Measurements from ENCODE around the gene BABAM2.

Gene BABAM2

DNA sequence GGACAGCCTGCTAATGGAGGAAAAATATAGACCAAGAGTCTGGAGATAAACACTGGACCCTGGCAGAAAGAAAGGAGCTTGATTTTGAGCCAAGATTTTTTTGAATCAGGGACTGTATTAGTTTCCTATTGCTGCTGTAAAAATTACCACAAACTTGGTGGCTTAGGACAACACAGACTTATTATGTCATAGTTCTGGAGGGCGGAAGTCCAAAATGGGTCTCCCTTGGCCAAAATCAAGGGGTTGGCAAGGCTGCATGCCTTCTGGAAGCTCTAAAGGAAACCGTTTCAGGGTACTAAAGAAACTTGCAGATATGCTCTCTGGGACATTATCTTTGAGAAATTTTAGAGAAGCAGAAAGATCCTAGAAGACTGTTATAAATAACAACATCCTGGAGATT lies 140.1 kb downstream of the BABAM2 start:
- no peak for DNase-seq (ENCODE audit: low read depth)

DNA sequence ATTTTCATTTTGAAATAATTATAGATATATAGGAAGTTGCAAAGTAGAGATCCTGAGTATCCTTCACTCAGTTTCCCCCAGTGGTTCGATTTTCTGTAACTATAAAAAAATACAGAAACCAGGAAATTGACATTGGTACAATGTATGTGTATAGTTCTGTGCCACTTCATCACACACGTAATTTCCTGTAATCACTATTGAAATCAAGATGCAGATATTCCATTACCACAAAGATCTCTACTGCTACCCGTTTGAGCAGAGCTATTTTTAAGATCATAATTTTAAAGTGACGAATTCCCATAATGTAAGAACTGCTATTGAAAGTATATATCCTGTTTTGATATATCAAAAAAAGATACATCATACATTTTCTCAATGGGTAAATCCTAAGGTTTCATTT lies 142.3 kb downstream of the BABAM2 start:
- no peak for DNase-seq (ENCODE audit: low read depth)

DNA sequence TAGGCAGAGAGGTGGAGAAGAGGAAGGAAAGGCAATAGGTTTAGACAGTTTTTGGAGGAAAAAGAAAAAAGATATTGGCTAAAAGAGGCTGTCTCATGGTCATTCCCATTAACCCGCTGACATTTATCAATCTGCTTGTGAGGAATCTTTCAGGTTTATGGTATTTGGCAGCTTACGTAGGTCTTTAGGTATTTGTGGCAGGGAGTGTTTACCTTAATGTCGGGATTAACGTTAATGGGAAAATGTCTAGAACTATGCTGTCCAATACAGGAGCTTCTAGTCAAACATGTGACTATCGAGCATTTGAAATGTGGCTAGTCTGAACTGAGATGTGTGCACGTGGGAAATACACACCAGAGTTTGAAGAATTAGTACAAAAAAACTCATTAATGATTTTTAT lies 144.2 kb downstream of the BABAM2 start:
- no peak for DNase-seq (ENCODE audit: low read depth)

DNA sequence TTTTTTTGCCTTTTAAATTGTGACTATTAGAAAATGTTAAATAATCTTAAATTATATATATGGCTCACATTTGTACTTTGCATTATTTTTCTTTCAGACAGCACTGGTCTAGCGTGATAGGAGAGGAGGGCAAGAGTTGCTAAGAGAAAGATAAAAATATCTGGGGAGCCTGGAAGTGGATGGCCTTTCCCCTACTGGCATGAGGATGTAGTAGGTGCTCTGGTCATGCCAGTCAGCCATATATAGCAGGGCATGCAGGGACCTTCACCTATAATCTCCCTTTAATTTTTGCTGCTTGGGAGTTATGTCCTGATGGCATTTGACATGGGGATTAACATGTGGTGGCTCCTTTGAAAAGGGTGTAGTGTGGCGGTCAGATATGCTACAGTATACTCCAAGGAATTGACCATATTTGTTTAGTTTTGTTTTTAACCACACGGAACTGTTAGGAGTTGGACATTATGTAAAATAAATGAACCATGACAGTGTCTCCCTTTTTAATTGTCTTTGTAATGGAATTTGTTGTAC lies 144.7 kb downstream of the BABAM2 start:
- DNase-seq (ENCODE audit: low read depth), result no peak

DNA sequence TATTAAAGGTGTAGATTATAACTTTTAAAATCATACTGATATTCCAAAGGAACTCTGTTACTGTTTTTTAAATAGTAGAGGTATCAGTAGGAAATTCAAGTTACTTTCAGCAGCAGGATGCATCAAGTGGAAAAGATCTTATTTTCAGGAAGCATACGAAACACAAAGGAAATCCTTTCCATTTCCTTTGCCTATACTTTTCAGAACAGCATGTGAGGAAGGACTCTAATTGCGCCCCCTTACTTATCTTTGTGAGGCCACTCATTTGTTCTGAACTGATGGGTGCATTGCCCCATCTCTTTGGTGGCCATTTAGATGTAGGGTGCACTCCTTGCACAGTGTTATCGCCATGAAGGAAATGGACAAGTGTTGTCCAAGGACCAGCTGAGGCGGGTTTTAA lies 145.3 kb downstream of the BABAM2 start:
- DNase-seq (ENCODE audit: low read depth), result no peak

DNA sequence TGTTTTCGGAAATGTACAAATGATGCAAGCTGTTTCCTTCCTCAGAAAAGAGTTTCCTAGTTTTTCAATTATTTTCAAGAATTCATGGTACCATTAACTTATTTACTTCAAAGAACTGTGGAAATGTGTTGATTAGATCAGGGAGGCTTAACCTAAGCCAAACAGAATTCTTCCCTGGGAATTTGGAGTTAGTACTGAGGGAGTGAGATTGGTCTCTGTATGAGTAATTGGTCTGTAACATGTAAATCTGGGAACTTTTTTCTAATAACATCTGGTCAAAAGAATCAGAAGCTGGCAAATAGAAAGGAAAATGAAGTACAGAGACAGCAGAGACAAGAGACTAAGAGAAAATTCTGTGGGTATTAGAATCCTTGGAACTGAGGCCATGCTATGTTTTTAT lies 145.8 kb downstream of the BABAM2 start:
- DNase-seq (ENCODE audit: low read depth), result no peak

DNA sequence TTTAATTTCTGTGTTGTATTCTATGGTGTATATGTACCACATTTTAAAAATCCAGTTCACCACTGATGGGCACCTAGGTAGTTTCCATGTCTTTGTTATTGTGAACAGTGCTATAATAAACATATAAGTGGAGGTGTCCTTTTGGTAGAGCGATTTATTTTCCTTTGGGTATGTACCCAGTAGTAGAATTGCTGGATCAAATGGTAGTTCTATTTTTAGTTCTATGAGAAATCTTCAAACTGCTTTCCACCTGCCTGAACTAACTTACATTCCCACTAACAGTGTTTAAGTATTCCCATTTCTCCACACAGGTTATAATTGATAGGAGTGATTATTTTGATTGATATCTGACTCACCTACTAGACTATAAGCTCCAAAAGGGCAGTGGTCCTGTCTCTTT lies 148.2 kb downstream of the BABAM2 start:
- no peak for DNase-seq (ENCODE audit: low read depth)

DNA sequence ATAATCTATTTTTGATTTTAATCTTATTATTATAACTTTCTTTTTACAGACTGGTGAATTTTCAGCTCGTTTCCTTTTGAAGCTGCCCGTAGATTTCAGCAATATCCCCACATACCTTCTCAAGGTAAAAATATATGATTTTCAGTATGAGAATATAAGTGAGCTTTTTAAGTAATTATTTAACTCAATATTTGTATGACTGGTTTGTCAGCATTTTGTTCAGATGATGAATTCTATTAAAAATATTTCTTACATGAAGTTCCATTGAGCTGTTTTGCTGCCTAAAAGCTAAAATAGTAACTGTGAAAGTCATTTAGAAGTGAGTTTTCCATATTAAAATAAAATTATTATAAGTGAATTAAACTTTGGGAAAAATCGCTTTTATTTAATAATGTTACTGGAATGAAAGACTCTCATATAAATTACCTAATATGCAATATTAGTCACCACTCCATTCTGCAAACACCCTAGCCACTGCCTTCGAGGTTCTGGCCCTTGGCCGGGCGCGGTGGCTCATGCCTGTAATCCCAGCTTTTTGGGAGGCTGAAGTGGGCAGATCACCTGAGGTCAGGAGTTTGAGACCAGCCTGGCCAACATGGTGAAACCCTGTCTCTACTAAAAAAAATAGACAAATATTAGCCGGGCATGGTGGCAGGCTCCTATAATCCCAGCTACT lies 155.3 kb downstream of the BABAM2 start:
- DNase-seq (ENCODE audit: low read depth), result no peak

DNA sequence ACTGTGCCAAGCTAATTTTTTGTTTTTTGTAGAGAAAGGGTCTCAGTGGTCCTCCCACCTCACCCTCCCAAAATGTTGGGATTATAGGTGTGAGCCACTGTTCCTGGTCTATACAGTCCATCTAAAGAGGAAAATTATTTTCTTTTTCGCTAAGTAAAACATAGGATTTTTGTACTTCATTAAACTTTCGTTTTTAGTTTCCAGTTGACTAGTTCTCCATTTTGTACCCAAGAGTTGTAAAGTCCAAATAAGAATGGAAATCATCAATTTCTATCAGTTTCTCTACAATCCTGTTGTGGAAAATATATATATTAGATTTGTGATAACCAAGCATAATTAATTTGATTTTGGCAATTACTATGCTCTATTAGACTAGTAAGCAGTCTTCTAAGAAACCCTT lies 156.4 kb downstream of the BABAM2 start:
- DNase-seq (ENCODE audit: low read depth), result no peak

DNA sequence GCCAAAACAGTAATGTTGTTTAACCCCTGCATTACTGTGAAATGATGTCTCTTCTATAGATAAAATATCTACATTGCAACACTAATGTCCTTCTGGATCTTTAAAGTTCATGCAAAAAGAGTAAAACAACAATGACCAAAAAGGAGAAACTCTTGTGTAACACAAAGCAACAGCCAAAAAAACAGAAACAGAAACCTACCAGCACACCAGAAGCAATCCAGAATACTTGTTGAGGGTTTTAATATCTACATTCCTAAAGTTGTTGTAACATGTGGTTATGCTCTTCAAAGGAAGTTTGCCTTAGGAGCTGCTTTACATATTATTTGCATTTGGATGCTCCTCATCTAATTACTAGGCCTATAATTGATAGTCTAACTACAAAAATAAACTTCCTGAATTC lies 157.2 kb downstream of the BABAM2 start:
- no peak for DNase-seq (ENCODE audit: low read depth)

DNA sequence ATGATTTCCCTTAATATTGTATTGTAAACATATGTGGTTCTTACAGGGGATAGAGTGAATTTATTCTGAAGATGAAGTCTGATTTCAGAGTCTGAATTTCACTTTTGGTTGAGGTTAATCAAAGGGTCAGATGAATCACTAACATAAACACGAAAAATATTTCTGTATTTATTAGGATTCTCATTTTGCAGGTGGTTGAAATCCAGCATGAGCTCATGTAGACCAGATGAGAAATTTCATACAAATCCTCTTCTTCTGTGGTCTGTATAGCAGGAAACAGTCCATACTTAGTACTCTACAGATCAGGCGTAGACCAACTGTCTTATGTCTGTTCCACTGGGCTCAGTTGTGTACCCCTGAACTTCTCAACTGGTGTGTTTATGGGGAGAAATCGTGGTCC lies 157.8 kb downstream of the BABAM2 start:
- DNase-seq (ENCODE audit: low read depth), result no peak

DNA sequence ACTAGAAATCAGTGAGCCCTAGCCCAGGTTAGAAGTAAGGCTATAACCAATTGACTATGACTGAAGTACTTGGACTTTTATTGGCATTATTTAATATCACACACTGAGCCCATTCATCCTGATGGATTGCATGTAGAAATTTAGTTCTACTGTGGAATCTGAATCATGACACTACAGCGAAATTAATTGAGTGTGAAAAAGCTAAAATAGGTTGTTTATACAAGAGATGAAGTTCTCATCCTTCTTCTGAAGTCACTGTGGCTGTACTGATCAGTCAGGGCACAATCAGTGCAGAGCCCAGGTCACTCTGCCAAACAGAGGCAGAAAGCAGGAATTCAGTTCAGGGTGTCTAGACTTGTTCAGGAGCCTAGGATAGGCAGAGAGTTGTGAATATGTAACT lies 158.9 kb downstream of the BABAM2 start:
- DNase-seq (ENCODE audit: low read depth), result no peak

DNA sequence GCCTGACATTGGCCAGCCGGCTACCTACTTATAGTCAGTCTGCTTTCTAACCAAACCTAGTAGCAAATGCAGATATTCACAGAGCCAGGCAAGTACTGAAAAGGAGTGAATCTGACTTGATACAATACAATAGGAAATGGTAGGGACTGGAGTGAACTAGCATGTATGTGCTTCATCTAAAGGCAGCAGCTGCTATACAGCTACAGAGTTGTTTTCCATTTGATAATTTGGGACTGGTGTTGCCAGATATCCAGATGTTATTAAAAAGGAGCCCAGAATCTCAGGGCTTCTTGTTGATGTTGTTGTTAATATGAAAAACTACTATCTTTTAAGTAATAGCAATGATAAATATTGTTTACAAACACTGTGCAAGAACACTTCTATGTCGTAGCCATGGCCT lies 159.4 kb downstream of the BABAM2 start:
- DNase-seq (ENCODE audit: low read depth), result no peak

DNA sequence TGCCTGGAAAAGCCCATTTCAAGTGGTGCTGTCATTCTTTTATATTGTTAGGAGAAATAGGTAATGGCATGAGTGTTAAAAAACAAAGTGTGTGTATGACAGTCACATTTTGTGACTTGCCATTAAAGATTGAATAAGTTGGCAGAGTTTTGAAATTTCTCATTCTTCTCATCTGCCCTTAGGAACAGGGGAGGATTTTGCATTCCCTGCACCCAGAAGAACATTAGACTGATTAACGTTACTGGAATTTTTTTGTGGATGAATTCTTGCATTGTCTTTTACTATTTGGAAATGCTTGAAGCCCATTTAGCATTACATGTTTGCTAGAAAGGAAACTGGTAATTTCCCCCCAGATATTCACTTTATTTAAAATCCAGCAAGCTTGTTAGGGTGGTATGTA lies 162.2 kb downstream of the BABAM2 start:
- DNase-seq (ENCODE audit: low read depth), result no peak

DNA sequence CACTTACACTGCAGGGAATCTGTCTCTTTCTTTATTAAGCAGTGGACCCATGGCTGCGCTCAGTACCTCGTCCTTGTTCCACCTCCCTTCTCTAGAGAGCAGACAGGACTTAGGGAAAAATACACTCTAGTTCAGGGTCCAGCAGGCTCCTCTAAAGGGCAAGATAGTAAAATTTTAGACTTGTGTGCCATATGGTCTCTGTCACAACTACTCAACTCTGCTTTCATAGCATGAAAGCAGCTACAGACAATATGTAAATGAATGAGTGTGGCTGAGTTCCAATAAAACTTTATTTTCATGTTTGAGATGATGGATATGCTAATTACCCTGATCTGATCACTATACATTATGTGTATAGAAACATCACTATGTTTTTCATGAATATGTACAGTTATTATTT lies 163.1 kb downstream of the BABAM2 start:
- DNase-seq (ENCODE audit: low read depth), result no peak

DNA sequence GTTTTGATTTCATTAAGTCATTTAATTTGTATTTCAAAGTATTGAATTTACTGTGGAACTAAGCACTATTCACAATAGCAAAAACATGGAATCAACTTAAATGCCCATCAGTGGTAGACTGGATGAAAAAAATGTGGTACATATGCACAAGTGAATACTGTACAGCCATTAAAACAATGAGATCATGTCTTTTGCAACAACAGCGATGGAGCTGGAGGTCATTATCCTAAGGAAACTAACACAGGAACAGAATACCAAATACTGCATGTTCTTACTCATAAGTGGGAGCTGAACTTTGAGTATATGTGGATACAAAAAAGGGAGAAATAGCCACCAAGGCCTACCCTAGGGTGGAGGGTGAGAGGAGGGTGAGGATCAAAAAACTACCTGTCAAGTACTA lies 164.4 kb downstream of the BABAM2 start:
- DNase-seq (ENCODE audit: low read depth), result no peak

DNA sequence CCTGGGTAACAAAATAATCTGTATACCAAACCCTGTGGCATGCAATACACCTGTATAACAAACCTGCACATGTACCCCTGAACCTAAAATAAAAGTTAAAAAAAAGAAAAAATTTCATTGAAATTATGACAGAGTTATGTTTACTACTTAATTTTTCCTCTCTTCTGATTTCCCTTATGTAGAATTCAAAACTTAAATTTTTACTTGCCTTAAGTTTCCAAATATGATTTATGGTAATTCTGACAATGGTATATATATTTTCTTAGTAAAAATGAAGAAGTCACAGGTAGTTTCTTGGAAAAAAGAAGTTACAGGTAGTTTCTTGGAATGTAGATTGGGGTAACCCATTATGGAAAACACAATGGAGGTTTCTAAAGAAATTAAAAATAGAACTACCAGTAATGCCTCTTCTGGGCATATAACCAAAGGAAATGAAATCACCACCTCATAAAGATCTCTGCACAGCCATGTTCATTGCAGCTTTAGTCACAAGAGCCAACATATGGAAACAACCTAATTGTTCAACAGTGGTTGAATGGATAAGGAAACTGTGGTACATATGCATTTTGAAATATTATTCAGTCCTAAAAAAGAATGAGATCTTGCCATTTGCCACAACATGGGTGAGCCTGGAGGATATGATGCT lies 164.9 kb downstream of the BABAM2 start:
- DNase-seq (ENCODE audit: low read depth), result no peak

DNA sequence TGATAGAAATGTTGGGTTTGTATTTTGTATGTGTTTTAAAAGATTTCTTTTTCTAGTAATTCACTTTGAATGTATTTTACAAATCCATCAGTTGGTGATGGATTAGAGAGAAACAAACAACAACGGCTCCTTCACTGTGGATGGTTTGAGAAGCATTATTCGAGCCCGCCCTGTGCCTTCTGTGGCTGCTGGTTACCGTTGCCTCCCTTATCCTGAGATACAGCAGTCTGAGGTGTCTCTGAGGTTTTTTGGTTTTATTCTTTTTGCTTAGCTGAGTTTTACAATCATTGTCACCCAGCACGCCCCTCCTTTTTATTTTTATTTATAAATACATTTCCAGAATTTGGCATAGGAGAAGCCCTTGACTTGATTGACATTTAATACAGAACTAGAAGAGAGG lies 168.3 kb downstream of the BABAM2 start:
- no peak for DNase-seq (ENCODE audit: low read depth)

DNA sequence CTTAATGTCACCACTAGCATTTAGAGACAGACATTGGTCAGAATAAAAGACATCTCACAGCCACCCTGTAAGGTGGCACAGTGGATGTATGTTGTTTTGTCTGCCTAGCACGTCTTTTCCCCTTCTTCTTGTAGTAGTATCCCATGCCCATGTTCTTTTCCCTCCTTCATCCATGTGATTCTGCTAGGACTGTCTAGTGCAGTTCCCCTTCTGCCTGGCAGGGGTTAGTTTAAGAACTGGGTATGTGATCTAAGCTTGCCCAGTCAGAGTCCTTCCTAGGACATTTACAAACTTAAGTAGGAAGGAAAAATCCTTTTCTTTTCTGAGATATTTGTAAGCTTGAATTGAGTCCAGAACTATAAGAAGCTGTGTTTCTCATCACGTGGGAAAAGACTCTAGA lies 172.3 kb downstream of the BABAM2 start:
- no peak for DNase-seq (ENCODE audit: low read depth)

DNA sequence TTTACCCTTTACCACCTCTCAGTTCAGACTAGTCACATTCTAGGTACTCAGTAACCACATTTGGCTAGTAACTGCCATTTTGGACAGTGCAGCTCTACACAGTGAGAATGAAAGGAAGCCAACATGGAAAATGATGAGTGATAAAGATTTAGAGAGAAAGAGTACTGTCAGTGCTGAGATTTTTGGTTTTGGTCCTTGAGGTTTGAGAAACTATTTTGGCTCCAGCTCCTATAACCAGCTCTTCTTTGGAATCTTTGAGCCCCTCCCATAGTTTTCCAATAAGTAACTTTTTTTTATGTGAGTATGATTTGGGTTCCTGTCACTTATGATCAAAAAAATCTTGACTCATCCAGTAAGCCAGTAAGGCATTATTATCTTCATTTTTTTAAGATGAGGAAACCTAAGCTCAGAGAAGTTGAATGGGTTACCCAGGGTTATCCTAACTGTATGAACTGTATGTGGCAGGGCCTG lies 173.0 kb downstream of the BABAM2 start:
- DNase-seq (ENCODE audit: low read depth), result no peak

DNA sequence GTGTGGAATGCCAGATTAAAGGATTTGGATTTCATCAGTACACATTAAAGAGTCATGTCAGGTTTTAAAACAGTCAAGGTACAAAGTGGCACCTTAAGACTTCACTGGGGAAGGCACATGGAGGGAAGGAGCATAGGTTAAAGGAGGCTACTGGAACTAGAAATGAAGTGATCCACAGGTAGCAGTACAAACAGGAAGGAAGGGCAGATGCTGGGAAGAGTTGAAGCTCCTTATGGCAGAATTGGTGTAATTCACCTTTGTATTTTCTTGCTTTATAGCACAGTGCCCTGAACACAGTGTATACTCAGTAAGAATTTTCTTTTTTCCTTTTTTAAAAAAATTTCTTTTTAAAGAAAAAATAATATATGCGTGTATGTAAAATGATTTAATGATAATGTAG lies 177.1 kb downstream of the BABAM2 start:
- DNase-seq (ENCODE audit: low read depth), result no peak

DNA sequence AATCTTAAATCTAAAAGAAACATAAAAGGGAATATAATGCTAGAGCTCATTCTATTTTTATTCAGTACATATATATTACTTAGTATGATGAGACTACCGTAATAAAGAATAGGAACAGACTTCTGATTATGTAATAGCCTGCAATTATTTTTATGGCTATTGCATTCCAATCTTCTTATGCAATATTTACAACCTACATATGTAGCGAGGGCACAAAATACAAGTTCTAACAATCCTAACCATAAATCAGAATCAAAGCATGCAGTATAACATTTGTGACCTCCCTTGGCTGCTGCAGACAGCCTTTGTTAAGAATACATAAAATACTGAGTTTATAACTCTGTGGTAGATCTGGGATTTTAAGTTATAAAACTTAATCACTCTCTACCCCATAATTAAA lies 177.6 kb downstream of the BABAM2 start:
- DNase-seq (ENCODE audit: low read depth), result no peak

DNA sequence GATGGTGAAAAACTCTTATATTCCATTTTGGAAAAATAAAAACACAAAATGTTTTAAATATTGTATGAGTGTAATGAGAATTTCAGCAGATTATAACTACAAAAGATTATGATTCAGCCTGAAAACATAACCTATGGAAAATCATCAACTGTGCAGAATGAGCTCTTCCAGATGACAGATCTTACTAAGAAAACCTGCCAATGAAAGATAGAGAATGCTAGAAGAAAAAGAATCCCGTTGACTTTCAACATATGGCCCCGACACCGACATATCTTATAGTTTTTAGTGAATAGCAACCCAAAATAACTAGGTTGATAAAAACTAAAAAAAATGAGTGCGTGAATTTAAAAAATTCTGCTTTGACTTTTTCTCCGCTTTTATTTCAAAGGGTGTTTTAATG lies 178.0 kb downstream of the BABAM2 start:
- DNase-seq (ENCODE audit: low read depth), result no peak

DNA sequence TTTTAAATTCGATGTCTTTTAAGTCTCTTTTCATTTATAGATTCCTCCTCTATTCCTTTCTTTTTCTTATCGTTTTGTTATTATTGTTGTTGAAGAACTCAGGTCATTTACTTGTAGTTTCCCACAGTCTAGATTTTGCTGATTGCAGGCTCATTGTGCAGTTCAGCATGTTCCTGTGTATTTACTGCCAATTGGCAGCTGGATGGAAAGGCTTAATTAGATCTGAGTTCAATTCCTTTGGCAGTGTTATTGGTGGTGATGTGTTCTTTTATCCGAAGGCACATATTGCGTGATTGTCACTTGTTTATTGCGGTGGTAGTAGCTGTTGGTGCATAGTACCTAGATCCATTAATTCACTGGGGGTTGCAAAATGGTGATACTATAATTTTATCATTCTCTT lies 180.7 kb downstream of the BABAM2 start:
- no peak for DNase-seq (ENCODE audit: low read depth)

All from stimulated activated CD8-positive, alpha-beta memory T cell treated with anti-CD3 and anti-CD28 coated beads, Interleukin-12 subunit alpha, Interleukin-12 subunit beta, amount 100 ng/mL, for 1 hour (primary cell).